GM12872 (cell line): ENCODE data around the gene PPP1CA.

Experiments used
- CTCF ChIP-seq: IDR thresholded peaks from 3 replicates; pipeline ENCODE4 v1.5.1; 2011; ENCODE audit warnings: low read depth, mild to moderate bottlenecking, low read length, moderate library complexity; ENCODE audit not compliant: insufficient read depth

The PPP1CA gene

GRCh38 chr11:67352546-67353316 lies 48.9 kb downstream of the PPP1CA start:
- no peak for TF ChIP-seq CTCF

GRCh38 chr11:67351275-67352005 lies 50.2 kb downstream of the PPP1CA start:
- TF ChIP-seq CTCF, result peak; percentile 97

GRCh38 chr11:67349928-67350465 lies 51.7 kb downstream of the PPP1CA start:
- TF ChIP-seq CTCF, result no peak

GRCh38 chr11:67349457-67349856 lies 52.2 kb downstream of the PPP1CA start:
- no peak for TF ChIP-seq CTCF

GRCh38 chr11:67349036-67349435 lies 52.6 kb downstream of the PPP1CA start:
- TF ChIP-seq CTCF, result no peak
